WTC11 (cell line): ENCODE measurements around the gene PRODH.

Source experiments
- CTCF ChIP-seq: fragments of 200-600 bp; IDR thresholded peaks from 2 replicates; pipeline ENCODE4 v1.8.0; 2022; ENCODE audit warnings: antibody characterized with exemption
- JAZF1 ChIP-seq: fragments of 250-450 bp; sonication (Bioruptor Pico); IDR thresholded peaks from 2 replicates; pipeline ENCODE4 v1.9.0; 2021; ENCODE audit warnings: moderate library complexity, mild to moderate bottlenecking, inconsistent platforms
- TF ChIP-seq, protein P1 (sequence below): sonication (generic); formaldehyde crosslinking; IDR thresholded peaks from 2 replicates; pipeline ENCODE4 v1.8.1; 2023; ENCODE audit warnings: mild to moderate bottlenecking, missing genetic modification reagents, moderate library complexity

DNA sequence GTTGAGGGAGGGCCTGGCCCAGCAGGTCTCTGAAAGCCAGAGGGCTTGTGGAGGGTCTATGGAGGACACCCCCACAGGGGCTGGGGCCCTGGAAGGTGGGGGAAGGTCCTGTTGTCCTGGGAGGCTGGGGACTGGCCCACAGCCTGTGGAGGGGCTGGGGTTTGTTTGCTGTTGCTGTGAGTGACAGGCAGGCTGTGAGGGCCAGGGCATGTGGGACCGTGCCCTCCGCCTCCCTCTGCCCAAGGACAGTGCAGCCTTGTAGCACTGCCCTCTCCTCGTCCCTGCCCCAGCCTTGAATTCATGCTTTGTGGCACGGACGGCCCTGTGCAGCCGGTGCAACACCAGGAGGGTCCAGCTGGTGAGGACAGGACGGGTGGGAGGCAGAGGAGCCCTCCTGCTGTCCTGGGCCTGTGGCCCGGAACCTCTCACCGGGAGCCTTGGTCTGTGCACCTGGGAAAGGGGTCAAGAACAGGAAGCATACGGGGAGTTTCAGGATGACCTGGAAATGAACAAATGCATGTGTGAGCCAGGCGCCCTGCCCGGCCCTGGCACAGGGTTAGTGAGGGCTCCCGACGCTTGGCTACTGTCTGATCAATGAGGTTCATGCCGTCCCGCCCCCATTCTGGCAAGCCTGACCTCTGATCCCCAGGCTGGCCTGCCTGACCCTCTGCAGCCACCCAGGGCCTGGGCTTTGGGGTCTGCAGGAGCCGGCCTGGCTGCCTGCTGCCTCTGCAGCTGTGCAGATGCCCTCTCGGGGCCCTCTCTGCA lies 37.4 kb upstream of the PRODH start:
- no peak for TF ChIP-seq JAZF1 (CRISPR knock-in tag)
- no peak for TF ChIP-seq CTCF
- TF ChIP-seq, protein P1, sequence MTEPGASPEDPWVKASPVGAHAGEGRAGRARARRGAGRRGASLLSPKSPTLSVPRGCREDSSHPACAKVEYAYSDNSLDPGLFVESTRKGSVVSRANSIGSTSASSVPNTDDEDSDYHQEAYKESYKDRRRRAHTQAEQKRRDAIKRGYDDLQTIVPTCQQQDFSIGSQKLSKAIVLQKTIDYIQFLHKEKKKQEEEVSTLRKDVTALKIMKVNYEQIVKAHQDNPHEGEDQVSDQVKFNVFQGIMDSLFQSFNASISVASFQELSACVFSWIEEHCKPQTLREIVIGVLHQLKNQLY (CRISPR knock-in tag) = no peak
